ENCODE results near the gene FAM204A. TPM values are rescaled to one million over a fixed set of nuclear protein-coding genes. Genes with fewer than 3 reads are reported as not detected.

The FAM204A gene
- total and polyA plus RNA-seq, 4 donors: 39.4 to 75.0 (median 53.2) TPM

GRCh38 chr10:118311505-118311904, 30.6 kb downstream of the FAM204A start:
- WGBS, 2 donors: 80 to 90% methylated on average over 2 of the region's 2 CpGs
- peaks cover 0 to 29% (median 4%) of the 10 kb centered on the region in 5 donors for H3K4me1 ChIP-seq (ENCODE audit: control insufficient read depth in 5 of 5, insufficient read depth in 5 of 5, low read length in 5 of 5)
- peak overlapping the region in 1 of 2 donors; percentile 17 for H3K9ac ChIP-seq (ENCODE audit: insufficient read depth in 1 of 2, low read length in 2 of 2)
- no peaks in the 10 kb centered on the region for H3K9me3 ChIP-seq (ENCODE audit: control insufficient read depth in 4 of 4, insufficient read depth in 3 of 4, low read length in 3 of 4)
- no peak for DNase-seq
- no peak for TF ChIP-seq CTCF (IDR thresholded peaks at IDR 0.05; ENCODE audit: control extremely low read depth, extremely low read depth)
- H3K36me3 ChIP-seq (ENCODE audit: control insufficient read depth in 4 of 4, insufficient read depth in 4 of 4, low read length in 4 of 4): peaks cover 9 to 24% (median 14%) of the 10 kb centered on the region in 4 donors
- no peak for ATAC-seq (ENCODE audit: insufficient read depth, low FRiP score)
- peak overlapping the region in 1 of 2 donors; percentile 47 for H3K27ac ChIP-seq (ENCODE audit: low read depth in 1 of 2, low read length in 1 of 2)
- H3K27me3 ChIP-seq (ENCODE audit: control insufficient read depth in 3 of 3, insufficient read depth in 3 of 3, low read length in 2 of 3): no peaks in the 10 kb centered on the region
- H3K4me3 ChIP-seq: no peak overlapping the region

- peaks cover 0 to 29% (median 4%) of the 10 kb centered on the region in 5 donors for H3K4me1 ChIP-seq (ENCODE audit: control insufficient read depth in 5 of 5, insufficient read depth in 5 of 5, low read length in 5 of 5)
- H3K27ac ChIP-seq (ENCODE audit: low read depth in 1 of 2, low read length in 1 of 2): no peak overlapping the region
- 53 to 65% methylated on average over 2 of the region's 2 CpGs for WGBS, 2 donors
- peak in 2 of 3 donors; percentile 58 to 63 for DNase-seq
- H3K9ac ChIP-seq (ENCODE audit: insufficient read depth in 1 of 2, low read length in 2 of 2): no peak overlapping the region
- peaks cover 11 to 22% (median 15%) of the 10 kb centered on the region in 4 donors for H3K36me3 ChIP-seq (ENCODE audit: control insufficient read depth in 4 of 4, insufficient read depth in 4 of 4, low read length in 4 of 4)
- TF ChIP-seq CTCF (IDR thresholded peaks at IDR 0.05; ENCODE audit: control extremely low read depth, extremely low read depth): no peak
- ATAC-seq (ENCODE audit: insufficient read depth, low FRiP score): no peak
- H3K4me3 ChIP-seq: no peak overlapping the region
- H3K27me3 ChIP-seq (ENCODE audit: control insufficient read depth in 3 of 3, insufficient read depth in 3 of 3, low read length in 2 of 3): no peaks in the 10 kb centered on the region
- H3K9me3 ChIP-seq (ENCODE audit: control insufficient read depth in 4 of 4, insufficient read depth in 3 of 4, low read length in 3 of 4): no peaks in the 10 kb centered on the region
These were observed 31.3 kb downstream of the FAM204A start for GRCh38 chr10:118310822-118311221.

- WGBS, 2 donors: 62 to 70% methylated on average over 2 of the region's 2 CpGs
- Histone ChIP-seq H3K4me3 (no peak overlapping the region), H3K4me1 (ENCODE audit: control insufficient read depth in 5 of 5, insufficient read depth in 5 of 5, low read length in 5 of 5) (peaks cover 0 to 29% (median 4%) of the 10 kb centered on the region in 5 donors), H3K9me3 (ENCODE audit: control insufficient read depth in 4 of 4, insufficient read depth in 3 of 4, low read length in 3 of 4) (no peaks in the 10 kb centered on the region), H3K9ac (ENCODE audit: insufficient read depth in 1 of 2, low read length in 2 of 2) (no peak overlapping the region), H3K36me3 (ENCODE audit: control insufficient read depth in 4 of 4, insufficient read depth in 4 of 4, low read length in 4 of 4) (peaks cover 12 to 22% (median 15%) of the 10 kb centered on the region in 4 donors), H3K27ac (ENCODE audit: low read depth in 1 of 2, low read length in 1 of 2) (no peak overlapping the region), H3K27me3 (ENCODE audit: control insufficient read depth in 3 of 3, insufficient read depth in 3 of 3, low read length in 2 of 3) (no peaks in the 10 kb centered on the region)
- TF ChIP-seq CTCF (IDR thresholded peaks at IDR 0.05; ENCODE audit: control extremely low read depth, extremely low read depth): no peak
- DNase-seq: no peak
- ATAC-seq (ENCODE audit: insufficient read depth, low FRiP score): no peak
These were observed 32.2 kb downstream of the FAM204A start for GRCh38 chr10:118309911-118310310.

- ATAC-seq (ENCODE audit: insufficient read depth, low FRiP score) (no peak), DNase-seq (no peak)
- Histone ChIP-seq H3K9me3 (ENCODE audit: control insufficient read depth in 4 of 4, insufficient read depth in 3 of 4, low read length in 3 of 4) (no peaks in the 10 kb centered on the region), H3K9ac (ENCODE audit: insufficient read depth in 1 of 2, low read length in 2 of 2) (no peak overlapping the region), H3K27me3 (ENCODE audit: control insufficient read depth in 3 of 3, insufficient read depth in 3 of 3, low read length in 2 of 3) (no peaks in the 10 kb centered on the region), H3K4me1 (ENCODE audit: control insufficient read depth in 5 of 5, insufficient read depth in 5 of 5, low read length in 5 of 5) (peaks cover 0 to 29% (median 4%) of the 10 kb centered on the region in 5 donors), H3K36me3 (ENCODE audit: control insufficient read depth in 4 of 4, insufficient read depth in 4 of 4, low read length in 4 of 4) (peaks cover 14 to 26% (median 16%) of the 10 kb centered on the region in 4 donors), H3K27ac (ENCODE audit: low read depth in 1 of 2, low read length in 1 of 2) (no peak overlapping the region), H3K4me3 (no peak overlapping the region)
- 92 to 94% methylated on average over 6 of the region's 6 CpGs for WGBS, 2 donors
- no peak for TF ChIP-seq CTCF (IDR thresholded peaks at IDR 0.05; ENCODE audit: control extremely low read depth, extremely low read depth)
These were observed 33.5 kb downstream of the FAM204A start for GRCh38 chr10:118308664-118309063.

All from lung (tissue), 12 donors.